Mesenteric fat pad (tissue), 1 donor: ENCODE results near the gene GPR25. TPM values are rescaled to one million over a fixed set of nuclear protein-coding genes. Genes with fewer than 3 reads are reported as not detected.

ENCODE experiments used
- DNase-seq: peaks from one replicate; pipeline ENCODE4 v3.0.0-alpha.2; 2020; ENCODE audit warnings: low spot score
- long read RNA-seq: library from polyadenylated mRNA; unstranded; transcript quantifications from one replicate; pipeline ENCODE4 v2.0.0, GENCODE V29; 2020
- total RNA-seq: library from RNA; stranded (reverse); fragmentation: NEBNext Ultra II Directional; extraction: Animal tissue kit (Norgen Biotek cat#: 25700); gene quantifications from one replicate; pipeline ENCODE4 v1.2.1, GENCODE V29; 2021
- donor health status: DM: yes; HTN: yes; CAD: no.

The GPR25 gene
- total RNA-seq = not detected
- long read RNA-seq = 0 reads

- DNase-seq = no peak
Measured at GRCh38 chr1:200872446-200873115, at the start of gene GPR25. Gene GPR25, plus strand, starts transcription at chr1:200872981. Its CDS starts 57 bp downstream, at chr1:200873038.

- DNase-seq = no peak
Measured at GRCh38 chr1:200831091-200831490, 41.7 kb upstream of the GPR25 start.

- no peak for DNase-seq
Measured at GRCh38 chr1:200834383-200834782, 38.4 kb upstream of the GPR25 start.

- DNase-seq = no peak
Measured at GRCh38 chr1:200836213-200836612, 36.6 kb upstream of the GPR25 start.

GRCh38 chr1:200837931-200838571, 34.7 kb upstream of the GPR25 start:
- DNase-seq = no peak

GRCh38 chr1:200838676-200839445, 33.9 kb upstream of the GPR25 start:
- DNase-seq = no peak

- no peak for DNase-seq
Measured at GRCh38 chr1:200845360-200845759, 27.4 kb upstream of the GPR25 start.

GRCh38 chr1:200846398-200846797, 26.4 kb upstream of the GPR25 start:
- DNase-seq = no peak

- DNase-seq = no peak
Measured at GRCh38 chr1:200849430-200849829, 23.4 kb upstream of the GPR25 start.

GRCh38 chr1:200850554-200850953, 22.2 kb upstream of the GPR25 start:
- DNase-seq = no peak

GRCh38 chr1:200856716-200857357, 15.9 kb upstream of the GPR25 start:
- DNase-seq = no peak

- no peak for DNase-seq
Measured at GRCh38 chr1:200857804-200858203, 15.0 kb upstream of the GPR25 start.

- no peak for DNase-seq
Measured at GRCh38 chr1:200861937-200862647, 10.7 kb upstream of the GPR25 start.

GRCh38 chr1:200862713-200863415, 9.9 kb upstream of the GPR25 start:
- no peak for DNase-seq

GRCh38 chr1:200866116-200866515, 6.7 kb upstream of the GPR25 start:
- no peak for DNase-seq

- DNase-seq = no peak
Measured at GRCh38 chr1:200866521-200866920, 6.3 kb upstream of the GPR25 start.

GRCh38 chr1:200867018-200867811, 5.6 kb upstream of the GPR25 start:
- no peak for DNase-seq

GRCh38 chr1:200869376-200869752, 3.4 kb upstream of the GPR25 start:
- DNase-seq = no peak

- DNase-seq = no peak
Measured at GRCh38 chr1:200869753-200870391, 2.9 kb upstream of the GPR25 start.
